HG03378 (cell line): ENCODE measurements around the gene CXCR5.

Source experiments
- ATAC-seq: cut with Tn5 transposase; IDR thresholded peaks from one replicate; pipeline ENCODE4 v1.9.1; 2021; ENCODE audit warnings: mild to moderate bottlenecking, moderate library complexity; ENCODE audit not compliant: unreplicated experiment

Gene CXCR5

GRCh38 chr11:118924591-118925585 is 41.2 kb downstream of the CXCR5 start:
- no peak for ATAC-seq

DNA sequence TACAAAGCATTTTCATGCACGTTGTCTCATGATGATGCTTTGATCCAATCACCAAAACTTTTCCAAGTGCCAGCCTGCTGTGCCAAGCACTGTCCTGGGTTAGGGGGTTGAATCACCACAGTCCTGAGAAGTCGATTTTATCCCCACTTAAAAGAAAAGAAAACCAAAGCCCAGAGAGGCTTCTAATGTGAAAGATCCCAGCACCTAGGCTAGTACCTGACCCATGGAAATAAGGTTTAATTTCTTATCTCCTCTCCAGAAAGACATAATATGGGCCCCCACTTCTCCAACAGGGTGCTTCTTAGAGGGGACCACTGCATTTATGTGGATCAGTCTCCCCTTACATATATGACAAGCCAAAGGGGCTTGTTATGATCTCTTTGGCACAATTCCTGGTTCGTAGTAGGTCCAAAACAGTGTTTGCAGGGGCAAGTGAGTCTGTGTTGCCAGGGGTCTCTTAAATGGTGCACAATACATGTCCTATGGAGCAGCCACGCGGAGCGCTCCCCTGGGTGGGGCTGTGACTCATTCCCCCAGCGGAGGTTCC is 43.9 kb downstream of the CXCR5 start:
- ATAC-seq = no peak

GRCh38 chr11:118928101-118928869 is 44.6 kb downstream of the CXCR5 start:
- peak; percentile 44 for ATAC-seq

DNA sequence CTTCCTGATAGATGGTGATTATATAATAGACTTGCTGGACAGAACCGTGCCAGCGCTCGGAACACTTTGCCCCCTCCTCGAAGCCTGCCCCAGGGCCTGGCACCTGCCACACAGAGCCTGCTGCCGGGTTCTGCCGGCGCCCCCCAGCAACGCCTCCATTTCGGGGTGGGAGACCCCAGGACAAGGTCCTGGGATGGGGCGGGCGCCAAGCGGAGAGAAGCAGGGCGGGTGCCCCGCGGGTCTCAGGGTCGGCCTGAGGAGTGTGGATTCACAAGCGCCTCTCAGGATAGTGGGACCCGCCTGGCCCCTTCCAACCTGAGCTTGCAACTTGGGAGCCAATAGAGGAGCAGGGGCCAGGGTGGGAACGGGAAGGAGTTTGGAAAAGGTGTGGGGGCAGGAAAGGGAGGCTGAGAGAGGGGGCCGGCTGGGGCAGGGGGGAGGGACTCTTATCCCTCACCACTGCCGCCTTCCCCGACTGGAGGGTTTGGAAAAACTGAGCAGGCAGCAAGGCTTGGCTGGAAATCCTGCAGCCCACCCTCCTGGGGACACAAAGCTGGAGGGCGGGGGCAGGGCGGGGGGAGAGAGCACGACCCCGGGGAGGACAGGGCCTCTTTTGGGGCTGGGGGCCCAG is 45.3 kb downstream of the CXCR5 start:
- ATAC-seq = peak; percentile 0

DNA sequence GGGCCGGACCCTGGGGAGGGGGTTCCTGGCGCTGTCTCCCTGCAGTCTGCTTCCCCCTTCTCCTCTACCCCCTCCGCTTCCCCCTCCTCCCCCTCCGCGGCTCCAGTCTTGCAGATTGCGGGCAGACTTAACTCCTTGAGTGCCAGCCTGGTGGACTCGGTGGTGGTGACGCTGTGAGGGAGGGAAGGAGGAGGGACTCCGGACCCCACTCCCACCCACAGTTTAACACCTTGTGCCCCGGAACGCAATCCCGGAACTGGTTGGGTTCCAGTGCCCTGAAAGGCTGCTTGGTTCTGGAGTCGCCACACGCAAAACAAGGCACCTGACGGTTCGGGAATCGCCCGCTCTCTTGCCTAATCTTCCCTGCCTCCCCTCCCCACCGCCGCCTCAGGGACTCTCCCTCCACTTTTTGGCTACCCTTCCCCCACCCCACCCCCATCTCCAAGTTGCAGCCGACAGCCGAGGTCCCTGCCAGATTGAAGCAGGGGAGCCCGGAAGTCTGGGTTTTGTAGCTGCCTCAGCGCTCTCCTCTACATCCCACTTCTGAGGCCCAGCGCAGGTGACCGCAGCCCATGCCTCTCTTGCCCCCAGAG is 45.9 kb downstream of the CXCR5 start:
- ATAC-seq = no peak

DNA sequence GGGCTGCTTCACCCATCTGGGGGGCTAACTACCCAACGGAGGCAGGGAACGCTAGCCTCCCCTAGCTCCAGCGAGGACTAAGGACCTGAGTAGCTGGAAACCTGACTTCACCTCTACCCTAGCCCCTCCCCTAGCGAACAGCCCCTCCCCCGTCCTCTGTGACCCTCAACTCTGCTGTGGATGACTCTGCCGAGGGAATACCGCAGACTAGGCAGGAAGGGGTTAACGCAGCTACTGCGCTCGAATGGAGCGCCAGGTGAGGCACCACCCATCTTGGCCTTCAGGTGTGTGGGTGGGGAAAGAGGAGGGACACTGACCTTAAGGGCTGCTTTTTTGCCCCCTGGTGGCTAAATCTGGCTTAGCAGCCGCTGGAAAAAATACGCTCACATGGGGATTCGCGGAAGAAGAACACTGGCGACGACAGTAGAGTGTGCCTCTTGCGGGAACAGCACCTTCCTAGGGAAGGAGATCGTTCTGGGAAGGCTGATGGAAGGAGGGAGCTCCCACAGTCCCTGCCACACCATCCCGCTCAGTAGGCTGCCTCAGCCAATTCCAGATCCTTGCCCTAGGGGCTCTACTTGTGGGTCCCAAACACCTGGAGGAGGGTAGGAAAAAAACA is 46.5 kb downstream of the CXCR5 start:
- ATAC-seq = no peak

DNA sequence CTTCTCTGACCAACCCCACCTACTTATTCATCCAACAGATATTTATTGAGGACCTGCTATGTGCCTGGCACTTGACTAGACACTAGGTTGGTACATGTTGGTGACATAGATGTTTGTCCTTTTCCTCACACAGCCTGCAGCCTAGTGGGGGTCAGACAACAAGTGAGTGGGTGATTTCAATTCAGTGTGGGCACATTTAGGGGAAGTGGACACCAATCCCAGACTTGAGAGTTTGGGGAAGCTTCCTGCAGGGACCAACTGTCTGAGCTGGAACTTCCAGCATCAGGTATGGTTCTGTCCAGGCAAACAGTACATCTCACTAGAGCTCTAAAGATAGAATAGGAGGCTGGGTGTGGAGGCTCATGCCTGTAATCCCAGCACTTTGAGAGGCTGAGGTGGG is 47.9 kb downstream of the CXCR5 start:
- ATAC-seq = no peak

GRCh38 chr11:118933486-118933885 is 49.8 kb downstream of the CXCR5 start:
- no peak for ATAC-seq

DNA sequence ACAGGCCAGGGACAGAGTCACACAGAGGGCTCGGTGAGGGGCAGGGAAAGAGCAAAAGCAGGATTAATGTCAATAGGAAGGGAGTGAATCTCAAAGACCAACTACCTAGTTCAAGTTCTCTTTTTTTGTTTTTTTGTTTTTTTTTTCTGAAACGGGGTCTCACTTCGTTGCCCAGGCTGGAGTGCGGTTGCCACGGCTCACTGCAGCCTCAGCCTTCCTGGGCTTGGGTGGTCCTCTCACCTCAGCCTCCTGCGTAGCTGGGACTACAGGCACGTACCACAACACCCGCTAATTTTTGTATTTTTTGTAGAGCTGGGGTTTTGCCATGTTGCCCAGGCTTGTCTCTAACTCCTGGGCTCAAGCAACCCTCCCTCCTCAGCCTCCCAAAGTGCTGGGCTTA is 51.7 kb downstream of the CXCR5 start:
- no peak for ATAC-seq

DNA sequence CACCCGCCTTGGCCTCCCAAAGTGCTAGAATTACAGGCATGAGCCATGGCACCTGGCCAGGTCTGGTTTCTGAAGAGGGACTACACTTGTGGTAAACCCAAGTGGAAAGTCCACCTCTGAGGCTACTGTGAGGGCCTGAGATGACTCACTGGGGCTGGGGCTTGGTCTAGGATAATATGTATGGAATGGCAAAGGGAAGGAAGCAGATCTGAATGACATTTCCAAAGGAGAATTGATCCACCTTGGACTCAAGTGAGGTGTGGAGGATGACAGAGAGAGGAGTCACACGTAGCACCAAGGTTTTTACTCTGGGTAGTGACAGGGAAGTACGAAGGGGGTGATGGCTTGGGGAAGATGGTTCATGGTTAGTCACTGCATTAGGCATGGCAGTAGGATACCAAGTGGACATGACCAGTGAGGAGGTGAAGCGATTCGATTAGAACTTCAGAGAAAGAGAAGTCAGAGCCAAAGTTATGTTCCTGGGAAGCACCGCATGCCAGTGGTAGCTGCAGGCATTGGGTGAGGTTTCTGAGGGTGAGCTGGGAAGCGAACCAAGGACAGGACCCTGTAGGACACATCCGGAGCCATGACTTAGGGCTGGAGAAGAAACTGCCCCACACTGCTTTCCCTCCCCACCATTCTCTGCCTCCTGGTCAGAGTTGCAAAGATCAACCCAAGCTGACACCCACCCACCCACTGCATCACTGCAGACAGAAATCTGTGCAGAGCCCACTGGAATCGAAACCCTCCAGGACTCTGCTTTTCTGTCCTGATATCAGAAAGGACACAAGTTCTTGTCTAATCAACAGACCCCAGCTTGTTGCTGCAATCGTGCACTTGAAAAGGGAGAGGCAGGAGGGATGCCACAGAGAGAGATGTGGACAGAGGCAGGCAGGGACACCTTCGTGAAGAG is 55.1 kb downstream of the CXCR5 start:
- no peak for ATAC-seq

GRCh38 chr11:118939404-118939915 is 55.8 kb downstream of the CXCR5 start:
- ATAC-seq = no peak

GRCh38 chr11:118939953-118940598 is 56.4 kb downstream of the CXCR5 start:
- ATAC-seq = no peak

GRCh38 chr11:118947091-118947490 is 63.4 kb downstream of the CXCR5 start:
- no peak for ATAC-seq
